ENCODE results near the gene HPN. TPM values are rescaled to one million over a fixed set of nuclear protein-coding genes. Genes with fewer than 3 reads are reported as not detected.

HPN gene
- total RNA-seq, 1 donor: 0.10 TPM

DNA sequence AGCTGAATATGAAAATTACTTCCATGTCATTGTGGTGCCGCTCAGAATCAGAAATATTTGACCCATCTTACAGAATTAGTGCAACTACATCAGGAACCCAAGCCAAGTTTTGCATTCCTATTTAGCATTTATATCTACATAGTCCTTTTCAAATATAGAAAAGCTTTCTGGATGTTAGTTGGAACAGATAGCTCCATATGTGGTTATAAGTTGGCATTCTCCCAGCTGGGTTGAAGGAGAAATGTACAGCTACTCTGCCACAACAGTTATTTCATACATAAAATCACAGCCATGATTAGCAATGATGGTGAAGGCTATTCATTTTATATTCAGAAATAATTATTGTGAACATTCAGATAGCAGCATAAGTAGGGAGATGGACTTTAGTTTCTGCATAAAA is 28.2 kb downstream of the HPN start:
- Histone ChIP-seq H3K9me3 (ENCODE audit: low read depth, low read length) (no peaks in the 10 kb centered on the region), H3K4me1 (ENCODE audit: insufficient read depth, low read length) (no peaks in the 10 kb centered on the region), H3K4me3 (ENCODE audit: low read length) (no peak overlapping the region), H3K27me3 (ENCODE audit: insufficient read depth, low read length) (no peaks in the 10 kb centered on the region)

DNA sequence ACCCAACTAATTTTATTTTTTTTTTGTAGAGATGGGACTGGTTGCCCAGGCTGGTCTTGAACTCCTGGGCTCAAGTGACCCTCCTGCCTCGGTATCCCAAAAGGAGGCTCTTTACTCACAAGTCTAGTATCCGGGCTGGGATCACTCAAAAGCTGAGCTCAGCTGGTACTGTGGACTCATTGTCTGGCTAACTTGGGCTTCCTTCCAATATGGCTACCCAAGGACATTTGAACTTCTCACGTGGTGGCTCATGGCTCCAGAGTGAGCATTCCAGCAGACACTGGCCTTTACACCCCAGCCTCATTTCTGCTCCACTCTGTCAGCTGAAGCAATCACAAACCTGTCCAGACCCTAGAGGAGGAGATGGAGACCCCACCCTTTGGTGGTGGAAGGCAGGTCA is 28.9 kb downstream of the HPN start:
- no peaks in the 10 kb centered on the region for H3K4me1 ChIP-seq (ENCODE audit: insufficient read depth, low read length)
- no peaks in the 10 kb centered on the region for H3K27me3 ChIP-seq (ENCODE audit: insufficient read depth, low read length)
- H3K9me3 ChIP-seq (ENCODE audit: low read depth, low read length): no peaks in the 10 kb centered on the region
- no peak overlapping the region for H3K4me3 ChIP-seq (ENCODE audit: low read length)

GRCh38 chr19:35073516-35073915 is 32.0 kb downstream of the HPN start:
- Histone ChIP-seq H3K4me3 (ENCODE audit: low read length) (no peak overlapping the region), H3K4me1 (ENCODE audit: insufficient read depth, low read length) (no peaks in the 10 kb centered on the region), H3K27me3 (ENCODE audit: insufficient read depth, low read length) (no peaks in the 10 kb centered on the region), H3K9me3 (ENCODE audit: low read depth, low read length) (no peaks in the 10 kb centered on the region)

DNA sequence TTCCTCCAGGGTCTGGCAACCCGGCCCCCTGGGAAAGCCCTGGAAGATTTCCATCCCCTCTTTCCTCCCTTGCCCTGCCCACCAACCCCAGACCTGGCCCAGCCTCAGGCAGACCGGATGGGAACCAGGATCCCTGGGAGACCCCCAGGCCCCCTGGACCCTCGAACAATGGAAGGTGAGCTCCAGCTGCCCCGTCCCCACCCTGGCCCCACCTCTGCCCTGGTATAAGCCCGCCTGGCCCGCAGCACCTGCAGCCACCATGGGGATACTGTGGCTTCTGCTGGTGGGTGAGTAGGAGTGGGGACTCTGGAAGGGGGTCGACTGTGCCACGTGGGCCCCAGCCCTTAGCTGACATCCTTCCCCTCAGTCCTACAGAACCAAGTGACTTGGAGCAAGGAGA is 32.4 kb downstream of the HPN start:
- Histone ChIP-seq H3K4me1 (ENCODE audit: insufficient read depth, low read length) (no peaks in the 10 kb centered on the region), H3K9me3 (ENCODE audit: low read depth, low read length) (no peaks in the 10 kb centered on the region), H3K4me3 (ENCODE audit: low read length) (no peak overlapping the region), H3K27me3 (ENCODE audit: insufficient read depth, low read length) (no peaks in the 10 kb centered on the region)

- Histone ChIP-seq H3K4me1 (ENCODE audit: insufficient read depth, low read length) (no peaks in the 10 kb centered on the region), H3K9me3 (ENCODE audit: low read depth, low read length) (no peaks in the 10 kb centered on the region), H3K27me3 (ENCODE audit: insufficient read depth, low read length) (no peaks in the 10 kb centered on the region), H3K4me3 (ENCODE audit: low read length) (no peak overlapping the region)
Observed at GRCh38 chr19:35074426-35075201, 33.1 kb downstream of the HPN start.

- Histone ChIP-seq H3K4me3 (ENCODE audit: low read length) (no peak overlapping the region), H3K27me3 (ENCODE audit: insufficient read depth, low read length) (no peaks in the 10 kb centered on the region)
Observed at GRCh38 chr19:35075202-35076025, 33.9 kb downstream of the HPN start.

DNA sequence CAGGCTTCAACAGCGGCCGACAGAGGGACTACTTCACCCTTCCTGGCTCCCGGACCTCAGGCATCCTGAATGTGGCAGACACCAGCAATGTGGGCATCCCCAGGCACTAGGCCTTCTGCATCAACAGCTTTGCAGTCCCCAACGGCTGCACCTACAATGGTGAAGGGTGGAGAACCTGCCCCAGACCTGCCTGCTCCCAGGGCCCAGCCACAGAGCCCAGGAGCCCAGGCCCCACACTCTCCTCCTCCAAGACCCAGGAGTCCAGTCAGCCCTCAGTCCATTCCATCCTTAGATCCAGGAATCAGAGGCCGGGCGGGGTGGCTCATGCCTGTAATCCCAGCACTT is 34.5 kb downstream of the HPN start:
- Histone ChIP-seq H3K4me3 (ENCODE audit: low read length) (no peak overlapping the region), H3K27me3 (ENCODE audit: insufficient read depth, low read length) (no peaks in the 10 kb centered on the region), H3K4me1 (ENCODE audit: insufficient read depth, low read length) (no peaks in the 10 kb centered on the region)

More at GRCh38 chr19:35075202-35076025, 33.9 kb downstream of the HPN start:
- Histone ChIP-seq H3K9me3 (ENCODE audit: low read depth, low read length) (no peaks in the 10 kb centered on the region), H3K4me1 (ENCODE audit: insufficient read depth, low read length) (no peaks in the 10 kb centered on the region)

GRCh38 chr19:35076657-35077056 is 35.1 kb downstream of the HPN start:
- H3K4me1 ChIP-seq (ENCODE audit: insufficient read depth, low read length): no peaks in the 10 kb centered on the region
- no peak overlapping the region for H3K4me3 ChIP-seq (ENCODE audit: low read length)
- H3K9me3 ChIP-seq (ENCODE audit: low read depth, low read length): no peaks in the 10 kb centered on the region
- no peaks in the 10 kb centered on the region for H3K27me3 ChIP-seq (ENCODE audit: insufficient read depth, low read length)

More for the DNA sequence above, 34.5 kb downstream of the HPN start:
- no peaks in the 10 kb centered on the region for H3K9me3 ChIP-seq (ENCODE audit: low read depth, low read length)

DNA sequence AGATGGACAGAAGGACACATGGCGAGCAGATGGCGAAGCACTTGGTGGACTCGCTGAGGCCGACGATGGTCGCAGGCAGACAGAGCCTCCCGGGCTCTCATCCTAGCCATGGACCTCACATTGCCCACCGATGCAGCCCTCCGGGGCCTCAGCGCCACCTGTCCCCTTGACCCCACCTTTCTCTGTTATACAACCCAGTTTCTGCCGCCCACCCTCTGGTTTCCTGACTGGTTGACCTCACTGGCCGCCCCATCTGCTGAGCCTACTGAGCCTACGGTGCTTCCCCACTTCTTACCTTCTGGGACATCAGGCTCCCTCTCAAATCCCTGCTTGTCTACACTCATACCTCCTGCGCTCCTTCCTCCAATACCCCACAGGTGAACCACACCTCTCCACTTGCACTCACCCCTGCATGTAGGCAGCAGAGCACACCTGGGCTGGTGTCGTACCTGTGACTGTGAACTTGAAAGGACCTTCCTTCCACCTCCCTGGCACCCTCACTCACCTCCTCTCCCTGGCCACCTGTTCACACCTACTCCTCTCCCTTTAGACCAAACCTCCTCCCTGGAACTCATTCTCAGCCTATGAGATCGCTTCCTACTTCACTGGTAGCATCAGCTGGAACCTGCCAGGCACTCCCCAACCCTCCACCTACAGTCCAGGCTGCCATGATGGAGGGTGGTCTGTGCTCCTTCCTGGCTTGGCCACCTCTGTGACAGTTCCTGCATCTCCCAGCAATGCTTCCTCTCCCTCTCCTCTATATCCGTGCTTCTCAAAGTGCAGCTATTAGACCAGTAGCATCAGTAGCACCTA is 36.1 kb downstream of the HPN start:
- H3K4me3 ChIP-seq (ENCODE audit: low read length): no peak overlapping the region
- H3K4me1 ChIP-seq (ENCODE audit: insufficient read depth, low read length): no peaks in the 10 kb centered on the region
- H3K9me3 ChIP-seq (ENCODE audit: low read depth, low read length): no peaks in the 10 kb centered on the region
- H3K27me3 ChIP-seq (ENCODE audit: insufficient read depth, low read length): no peaks in the 10 kb centered on the region

DNA sequence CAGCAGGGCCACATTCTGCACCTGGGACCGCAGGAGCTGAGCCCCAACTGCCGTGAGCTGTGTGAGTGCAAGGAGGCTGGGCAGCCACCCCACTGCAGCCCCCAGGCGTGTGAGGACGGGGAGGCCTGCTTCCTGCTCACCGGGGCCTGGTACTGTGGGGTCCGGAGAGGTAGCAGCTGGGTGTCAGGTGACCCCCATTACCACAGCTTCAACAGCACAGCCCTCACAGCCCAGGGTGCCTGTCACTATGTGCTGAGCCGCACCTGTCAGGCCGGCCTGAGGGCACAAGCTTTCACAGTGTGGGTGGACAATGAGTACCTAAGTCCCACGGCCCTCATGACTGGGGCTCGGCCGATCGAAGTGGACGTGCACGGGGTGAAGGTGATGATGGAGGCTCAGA is 38.3 kb downstream of the HPN start:
- no peak overlapping the region for H3K4me3 ChIP-seq (ENCODE audit: low read length)
- no peaks in the 10 kb centered on the region for H3K27me3 ChIP-seq (ENCODE audit: insufficient read depth, low read length)
- no peaks in the 10 kb centered on the region for H3K9me3 ChIP-seq (ENCODE audit: low read depth, low read length)
- peaks cover 13% of the 10 kb centered on the region for H3K4me1 ChIP-seq (ENCODE audit: insufficient read depth, low read length)

- Histone ChIP-seq H3K9me3 (ENCODE audit: low read depth, low read length) (no peaks in the 10 kb centered on the region), H3K4me3 (ENCODE audit: low read length) (no peak overlapping the region), H3K27me3 (ENCODE audit: insufficient read depth, low read length) (no peaks in the 10 kb centered on the region), H3K4me1 (ENCODE audit: insufficient read depth, low read length) (peaks cover 19% of the 10 kb centered on the region)
Observed at GRCh38 chr19:35080613-35081170, 39.2 kb downstream of the HPN start.

DNA sequence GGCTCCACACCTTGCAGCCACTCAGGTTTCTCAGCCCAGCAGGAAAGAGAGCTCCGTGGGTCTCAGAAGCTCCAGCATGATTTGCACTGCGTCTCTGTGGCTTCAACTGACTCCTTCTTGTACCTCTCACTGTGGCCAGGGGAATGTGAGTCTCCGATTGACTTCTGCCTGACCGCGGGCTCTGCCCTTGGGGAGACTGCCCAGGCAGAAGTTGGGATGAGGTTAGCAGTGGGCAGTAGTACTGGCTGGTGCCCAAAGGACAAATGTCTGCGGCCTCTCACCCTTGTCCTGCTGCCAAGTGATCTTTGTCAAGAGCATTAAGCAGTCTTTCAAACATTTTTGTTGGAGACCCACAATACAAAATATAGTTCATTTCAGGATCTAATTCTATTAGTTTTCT is 39.7 kb downstream of the HPN start:
- Histone ChIP-seq H3K27me3 (ENCODE audit: insufficient read depth, low read length) (no peaks in the 10 kb centered on the region), H3K4me1 (ENCODE audit: insufficient read depth, low read length) (peaks cover 24% of the 10 kb centered on the region), H3K9me3 (ENCODE audit: low read depth, low read length) (no peaks in the 10 kb centered on the region), H3K4me3 (ENCODE audit: low read length) (no peak overlapping the region)

DNA sequence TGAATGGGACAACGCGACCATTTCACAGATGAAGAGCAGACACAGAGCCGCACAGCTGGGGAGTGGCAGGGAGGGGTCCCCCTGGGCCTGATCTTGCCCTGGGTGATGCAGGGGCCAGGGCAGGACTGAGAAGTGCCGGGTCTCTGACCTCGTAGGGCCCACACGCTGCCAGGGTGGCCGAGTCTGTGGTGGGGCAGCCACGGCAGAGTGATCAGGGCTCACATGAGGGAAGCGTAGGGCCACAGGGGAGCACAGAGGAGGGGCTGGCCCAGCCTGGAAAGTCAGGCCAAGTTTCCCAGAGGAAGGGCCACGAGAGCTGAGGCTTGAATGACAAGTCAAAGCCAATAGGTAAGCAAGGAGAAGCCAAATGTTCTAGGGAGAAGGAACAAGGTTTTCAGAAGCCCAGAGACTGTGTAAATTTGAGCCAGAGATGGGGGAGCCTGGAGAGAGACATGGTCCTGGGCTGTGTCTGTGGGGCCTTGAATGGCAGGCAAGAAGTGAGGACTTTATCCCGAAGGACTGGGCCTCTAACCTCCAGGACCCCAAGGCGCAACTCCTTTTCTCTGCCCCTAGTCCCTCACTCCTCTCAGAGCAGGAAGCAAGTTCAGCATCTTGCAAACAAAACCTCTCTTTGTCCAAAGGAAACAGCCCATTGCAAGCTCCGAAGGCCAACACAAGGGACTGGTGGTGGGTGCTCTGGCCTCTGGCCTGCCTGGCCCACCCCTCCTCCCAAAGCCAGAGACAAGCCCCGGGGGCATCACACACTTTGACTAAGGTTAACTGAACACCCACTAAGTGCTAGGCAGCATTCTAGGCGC is 42.4 kb downstream of the HPN start:
- Histone ChIP-seq H3K4me1 (ENCODE audit: insufficient read depth, low read length) (peaks cover 32% of the 10 kb centered on the region), H3K27me3 (ENCODE audit: insufficient read depth, low read length) (no peaks in the 10 kb centered on the region), H3K9me3 (ENCODE audit: low read depth, low read length) (no peaks in the 10 kb centered on the region), H3K4me3 (ENCODE audit: low read length) (no peak overlapping the region)

- H3K4me3 ChIP-seq (ENCODE audit: low read length): no peak overlapping the region
- no peaks in the 10 kb centered on the region for H3K9me3 ChIP-seq (ENCODE audit: low read depth, low read length)
- no peaks in the 10 kb centered on the region for H3K27me3 ChIP-seq (ENCODE audit: insufficient read depth, low read length)
- peaks cover 32% of the 10 kb centered on the region for H3K4me1 ChIP-seq (ENCODE audit: insufficient read depth, low read length)
Observed at GRCh38 chr19:35084509-35084762, 42.9 kb downstream of the HPN start.
